HCT116 (cell line): ENCODE measurements around the gene PLEKHA8. TPM values are rescaled to one million over a fixed set of nuclear protein-coding genes. Genes with fewer than 3 reads are reported as not detected.

Experiments used
- ATAC-seq: fragments of 200-7000 bp; cut with Tn5 transposase; 2 replicates; pipeline ENCODE4 v1.9.1; 2020; ENCODE audit warnings: mild to moderate bottlenecking, moderate library complexity
- BruUV-seq: library from RNA; stranded (reverse); fragments of 400-500 nt; replicated peaks from 2 replicates; lab custom pipeline; 2021; lab: Mats Ljungman, UMichigan
- CTCF ChIA-PET: fragments of 300-600 bp; sonication (Branson Sonifier 250); formaldehyde crosslinking; loops from one replicate; lab custom pipeline; 2021; ENCODE audit warnings: antibody characterized with exemption; lab: Charles Lee
- POLR2A ChIA-PET: fragments of 300-600, 350-600 bp; sonication (Branson Sonifier 250); formaldehyde crosslinking; loops from one replicate; lab custom pipeline; 2021; ENCODE audit warnings: antibody characterized with exemption; lab: Charles Lee
- RAD21 ChIA-PET, 2 experiments: fragments of 300-600 bp; sonication (Branson Sonifier 250); formaldehyde crosslinking; loops; one replicate each; lab custom pipeline; 2023; ENCODE audit warnings: low total read pairs in 2 of 2; ENCODE audit not compliant: uncharacterized antibody in 2 of 2, unreplicated experiment in 2 of 2, low non-redundant PET in 1 of 2; lab: Charles Lee
- DNase-seq: peaks from one replicate; pipeline ENCODE4 v3.0.0-alpha.2; 2010; ENCODE audit warnings: low read depth, low spot score
- H2AFZ ChIP-seq: fragments of 200-600 bp; shearing (Covaris generic), sonication (generic); 2 replicates; pipeline ENCODE4 v1.6.1; 2017; ENCODE audit warnings: low read depth, mixed run types, mixed read lengths, antibody characterized with exemption, low read length; ENCODE audit not compliant: poor library complexity, severe bottlenecking
- H3K27ac ChIP-seq: 2 replicates; pipeline ENCODE4 v1.5.1; 2012; ENCODE audit warnings: low read depth, low read length
- H3K27me3 ChIP-seq: fragments of 200-600 bp; sonication (generic); 2 replicates; pipeline ENCODE4 v1.6.1; 2016; ENCODE audit warnings: mixed run types, low read length, mixed read lengths; ENCODE audit not compliant: insufficient read depth
- H3K36me3 ChIP-seq, 2 experiments: fragments of 200-500 bp in 1 of 2; fragments of 200-600 bp in 1 of 2; sonication (Bioruptor generic) in 1 of 2; sonication (generic) in 1 of 2; 2 replicates each; pipeline versions ENCODE4 v1.5.1 to v1.6.1; 2014 to 2016; ENCODE audit warnings: low read length in 2 of 2, inconsistent platforms in 1 of 2, mixed read lengths in 1 of 2, mixed run types in 1 of 2; ENCODE audit not compliant: insufficient read depth in 2 of 2, control insufficient read depth in 1 of 2
- H3K4me1 ChIP-seq, 2 experiments: fragments of 200-600 bp in 1 of 2; sonication (generic) in 1 of 2; 2 replicates each; pipeline versions ENCODE4 v1.5.1 to v1.6.1; 2012 to 2017; ENCODE audit warnings: low read length in 2 of 2, inconsistent platforms in 1 of 2, mild to moderate bottlenecking in 1 of 2, mixed read lengths in 1 of 2, mixed run types in 1 of 2, moderate library complexity in 1 of 2; ENCODE audit not compliant: insufficient read depth in 2 of 2, control insufficient read depth in 1 of 2
- H3K4me2 ChIP-seq: fragments of 200-600 bp; sonication (generic); 2 replicates; pipeline ENCODE4 v1.6.1; 2017; ENCODE audit warnings: mixed run types, low read length, mixed read lengths
- H3K4me3 ChIP-seq, 2 experiments: fragments of 200-600 bp in 1 of 2; sonication (generic) in 1 of 2; replicated peaks in 1 of 2; 2 replicates each; pipeline ENCODE4 v1.5.1; 2011 to 2016; ENCODE audit warnings: low read length in 2 of 2, control low read depth in 1 of 2, low read depth in 1 of 2, mild to moderate bottlenecking in 1 of 2, mixed read lengths in 1 of 2, mixed run types in 1 of 2
- H3K79me2 ChIP-seq: fragments of 200-600 bp; sonication (generic); 2 replicates; pipeline ENCODE4 v1.6.1; 2017; ENCODE audit warnings: mild to moderate bottlenecking, mixed run types, low read length, moderate library complexity, mixed read lengths; ENCODE audit not compliant: insufficient read depth
- H3K9ac ChIP-seq: fragments of 200-600 bp; sonication (generic); 2 replicates; pipeline ENCODE4 v1.6.1; 2016; ENCODE audit warnings: low read length, mixed read lengths
- H3K9me2 ChIP-seq: fragments of 200-600 bp; sonication (generic), shearing (Covaris generic); 2 replicates; pipeline ENCODE4 v1.6.1; 2017; ENCODE audit warnings: mixed run types, mild to moderate bottlenecking, moderate library complexity; ENCODE audit not compliant: insufficient read depth
- H3K9me3 ChIP-seq, 2 experiments: fragments of 200-500 bp in 1 of 2; fragments of 200-600 bp in 1 of 2; sonication (Bioruptor generic) in 1 of 2; sonication (generic) in 1 of 2; 2 replicates each; pipeline ENCODE4 v1.6.1; 2014 to 2017; ENCODE audit warnings: low read length in 2 of 2, mixed read lengths in 2 of 2, inconsistent platforms in 1 of 2, low read depth in 1 of 2, mild to moderate bottlenecking in 1 of 2, mixed run types in 1 of 2, moderate library complexity in 1 of 2; ENCODE audit not compliant: control insufficient read depth in 1 of 2, insufficient read depth in 1 of 2
- H4K20me1 ChIP-seq: fragments of 200-600 bp; sonication (generic), shearing (Covaris generic); 2 replicates; pipeline ENCODE4 v1.6.1; 2017; ENCODE audit warnings: mixed run types, mild to moderate bottlenecking, moderate library complexity; ENCODE audit not compliant: insufficient read depth
- CEBPB ChIP-seq: IDR thresholded peaks from 2 replicates; pipeline ENCODE4 v1.6.1; 2012; ENCODE audit warnings: low read depth
- CTCF ChIP-seq, 3 experiments: fragments of 200-600 bp in 1 of 3; sonication (generic) in 1 of 3; IDR thresholded peaks in 2 of 3; conservative IDR thresholded peaks in 1 of 3; 2 replicates each; pipeline ENCODE4 v1.5.1; 2012 to 2017; ENCODE audit warnings: low read depth in 2 of 3, low read length in 2 of 3, antibody characterized with exemption in 1 of 3, borderline replicate concordance in 1 of 3, control low read depth in 1 of 3, mild to moderate bottlenecking in 1 of 3, mixed read lengths in 1 of 3, mixed run types in 1 of 3, moderate library complexity in 1 of 3; ENCODE audit not compliant: insufficient read depth in 1 of 3
- MAX ChIP-seq: IDR thresholded peaks from 2 replicates; pipeline ENCODE4 v1.6.1; 2012
- REST ChIP-seq: IDR thresholded peaks from 2 replicates; pipeline ENCODE4 v1.6.1; 2012; ENCODE audit warnings: low read depth
- SP1 ChIP-seq: IDR thresholded peaks from 2 replicates; pipeline ENCODE4 v1.6.1; 2012; ENCODE audit warnings: low read depth
- TCF7L2 ChIP-seq: IDR thresholded peaks from 2 replicates; pipeline ENCODE4 v1.7.0; 2011; ENCODE audit warnings: borderline replicate concordance, inconsistent platforms; ENCODE audit not compliant: insufficient read depth, insufficient read length; ENCODE audit errors: extremely low read depth
- ZNF274 ChIP-seq: fragments of 200-500 bp; sonication (Bioruptor generic); IDR thresholded peaks from 2 replicates; pipeline ENCODE4 v1.6.1; 2014; ENCODE audit warnings: mild to moderate bottlenecking, low read depth, low read length, inconsistent platforms
- intact Hi-C: fragments of 100-400 bp; cut with micrococcal nuclease; formaldehyde crosslinking; loops from 2 replicates; pipeline ENCODE4 v1.10.0; 2022
- total RNA-seq: library from RNA; stranded (reverse); gene quantifications from one replicate; pipeline ENCODE4 v1.2.1, GENCODE V29; 2021; ENCODE audit not compliant: unreplicated experiment

Gene PLEKHA8
- total RNA-seq, 1 experiment from 2014 or later, result 13.6 TPM

- TF ChIP-seq REST (no peak), ZNF274 (no peak), TCF7L2 (no peak)
- TF ChIP-seq, all 23 proteins: peak for 0
Observed at GRCh38 chr7:30032310-30033125, 4.3 kb downstream of the PLEKHA8 start (continued).

- no peaks in the 10 kb centered on the region for H3K27me3 ChIP-seq
- H3K79me2 ChIP-seq, result peaks cover 26% of the 10 kb centered on the region
- H3K36me3 ChIP-seq, result peaks cover 0 to 4% of the 10 kb centered on the region in 2 experiments; a peak in 1 of 4 replicates
- no peak for DNase-seq
- H3K9me2 ChIP-seq, result no peaks in the 10 kb centered on the region
- peaks cover 7% of the 10 kb centered on the region in 2 experiments; a peak in 3 of 4 replicates for H3K4me1 ChIP-seq
- H3K9ac ChIP-seq, result no peak overlapping the region
- RAD21 ChIA-PET, result interaction anchor here in 1 of 2 experiments (0.5 kb wide), 1 partner anchor 132 kb away, joined by 3 read pairs; no protein-coding TSS in a partner anchor
- no peak overlapping the region for H3K4me2 ChIP-seq
- H3K4me3 ChIP-seq, result no peak overlapping the region
- BruUV-seq, result no TSS peak
- TF ChIP-seq SP1 (no peak), CTCF (IDR thresholded peaks at IDR 0.05 in 2 of 3, conservative IDR thresholded peaks at IDR 0.05 in 1 of 3; ENCODE audit: borderline replicate concordance in 1 of 3, insufficient read depth in 1 of 3, low read depth in 2 of 3, low read length in 2 of 3) (no peak), MAX (no peak), TCF7L2 (no peak), CEBPB (no peak)
- TF ChIP-seq, all 23 proteins: peak for 0
- H3K27ac ChIP-seq, result no peak overlapping the region
- H3K9me3 ChIP-seq, result no peaks in the 10 kb centered on the region
- ChIA-PET POLR2A (no interaction called here), CTCF (no interaction called here)
- H2AFZ ChIP-seq, result no peak overlapping the region
- no peak for ATAC-seq
- peaks cover 10% of the 10 kb centered on the region; the same call in 1 of the 2 replicates for H4K20me1 ChIP-seq
- intact Hi-C loops, result no loop called here
Observed at GRCh38 chr7:30034501-30034900, 6.3 kb downstream of the PLEKHA8 start.
